ENCODE data around the gene VPS51. TPM values are rescaled to one million over a fixed set of nuclear protein-coding genes. Genes with fewer than 3 reads are reported as not detected.
A peak's percentile ranks its signal among the peaks of the same experiment; 100 is the strongest.

VPS51 gene
- total and polyA plus RNA-seq, 10 of the 15 experiments (the other 5 are each of a cell fraction or from before 2014, with no cell fraction given) = 1.5 to 279 (median 53.2) TPM

GRCh38 chr11:65134240-65134951 lies 38.4 kb downstream of the VPS51 start, which contains the start of gene SYVN1 (continued):
- peak; percentile 45 for TF ChIP-seq HDGF (IDR thresholded peaks at IDR 0.05)
- no peak for TF ChIP-seq CUX1 (IDR thresholded peaks at IDR 0.05; ENCODE audit: insufficient replicate concordance, low read depth, low read length)
- TF ChIP-seq MYB (IDR thresholded peaks at IDR 0.05; ENCODE audit: borderline replicate concordance, low read depth, low read length) = no peak
- peak; percentile 97 for TF ChIP-seq NBN (IDR thresholded peaks at IDR 0.05)
- no peak for TF ChIP-seq RAD21 (IDR thresholded peaks at IDR 0.05; ENCODE audit: insufficient read depth, low read depth, low read length)
- no peak for TF ChIP-seq KDM1A (IDR thresholded peaks at IDR 0.05; ENCODE audit: borderline replicate concordance)
- TF ChIP-seq USF1 (IDR thresholded peaks at IDR 0.05; ENCODE audit: borderline replicate concordance, extremely low read length, insufficient read depth, low read depth, low read length) = no peak
- peak; percentile 80 for TF ChIP-seq RELA (IDR thresholded peaks at IDR 0.05; ENCODE audit: borderline replicate concordance, partially characterized antibody)
- TF ChIP-seq RBBP5 (conservative IDR thresholded peaks at IDR 0.05) = no peak
- TF ChIP-seq BCL3 (IDR thresholded peaks at IDR 0.05; ENCODE audit: borderline replicate concordance, insufficient read depth, low read depth, low read length, poor library complexity, severe bottlenecking) = no peak
- TF ChIP-seq SMAD1 (IDR thresholded peaks at IDR 0.05; ENCODE audit: low read depth, partially characterized antibody) = peak; percentile 56
- TF ChIP-seq NFXL1 (IDR thresholded peaks at IDR 0.05; ENCODE audit: borderline replicate concordance) = no peak
- peak; percentile 45 for TF ChIP-seq HCFC1 (IDR thresholded peaks at IDR 0.05; ENCODE audit: low read length)
- no peak for TF ChIP-seq MEF2B (IDR thresholded peaks at IDR 0.05; ENCODE audit: partially characterized antibody, poor library complexity, severe bottlenecking)
- TF ChIP-seq KLF5 (IDR thresholded peaks at IDR 0.05; ENCODE audit: partially characterized antibody) = peak; percentile 99
- no peak for TF ChIP-seq IRF4 (IDR thresholded peaks at IDR 0.05; ENCODE audit: low read depth, low read length)
- no peak for TF ChIP-seq SKIL (IDR thresholded peaks at IDR 0.05; ENCODE audit: low read depth, poor library complexity, severe bottlenecking)

All from GM12878 (cell line).